SH-SY5Y (cell line): Measurements from ENCODE around the gene MOK.

Experiments used
- GATA2 ChIP-seq: IDR thresholded peaks from 2 replicates; pipeline ENCODE4 v1.6.1; 2011; ENCODE audit warnings: mild to moderate bottlenecking, low read depth, low read length
- GATA3 ChIP-seq: IDR thresholded peaks from 2 replicates; pipeline ENCODE4 v1.6.1; 2011; ENCODE audit warnings: low read depth, mild to moderate bottlenecking, low read length, moderate library complexity

The MOK gene

DNA sequence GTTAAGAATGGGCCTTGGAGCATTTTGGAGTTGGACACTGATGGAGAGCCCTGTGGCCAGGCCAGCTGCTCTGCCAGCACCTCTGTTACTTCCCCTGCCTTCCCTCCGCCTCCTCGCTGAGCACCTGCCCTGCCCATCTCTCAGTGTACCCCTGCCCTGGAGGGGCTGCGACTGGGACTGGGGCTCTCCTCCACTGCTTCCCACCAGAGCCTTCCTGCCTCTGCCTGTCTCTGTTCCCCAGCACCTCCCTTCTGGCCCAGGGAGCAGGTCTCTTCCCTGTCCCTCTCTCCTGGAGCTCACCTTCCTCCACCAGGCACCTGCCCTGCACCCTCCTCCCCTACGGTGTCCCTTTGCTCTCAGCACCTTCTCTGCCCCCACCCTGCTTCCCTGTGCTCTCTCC lies 103.2 kb downstream of the MOK start:
- no peak for TF ChIP-seq GATA2

DNA sequence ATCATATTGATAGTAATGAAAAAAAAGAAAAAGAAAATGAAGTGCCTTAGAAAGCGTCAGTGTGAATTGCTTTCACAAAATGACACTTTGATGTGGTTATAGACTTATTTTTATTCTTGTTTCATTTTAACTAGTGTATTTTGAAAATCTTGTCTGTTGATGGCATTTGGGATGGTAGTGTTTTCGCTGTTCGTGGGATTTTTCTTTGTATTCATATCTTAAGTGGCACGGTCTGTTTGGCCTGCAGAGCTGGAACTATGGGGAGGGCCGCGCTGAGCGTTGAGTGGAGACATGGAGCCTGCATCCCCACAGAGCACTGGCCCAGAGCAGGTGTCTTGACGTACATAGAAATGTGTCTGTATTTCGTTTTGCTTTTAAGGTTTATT lies 103.6 kb downstream of the MOK start:
- TF ChIP-seq GATA3 (no peak), GATA2 (no peak)

DNA sequence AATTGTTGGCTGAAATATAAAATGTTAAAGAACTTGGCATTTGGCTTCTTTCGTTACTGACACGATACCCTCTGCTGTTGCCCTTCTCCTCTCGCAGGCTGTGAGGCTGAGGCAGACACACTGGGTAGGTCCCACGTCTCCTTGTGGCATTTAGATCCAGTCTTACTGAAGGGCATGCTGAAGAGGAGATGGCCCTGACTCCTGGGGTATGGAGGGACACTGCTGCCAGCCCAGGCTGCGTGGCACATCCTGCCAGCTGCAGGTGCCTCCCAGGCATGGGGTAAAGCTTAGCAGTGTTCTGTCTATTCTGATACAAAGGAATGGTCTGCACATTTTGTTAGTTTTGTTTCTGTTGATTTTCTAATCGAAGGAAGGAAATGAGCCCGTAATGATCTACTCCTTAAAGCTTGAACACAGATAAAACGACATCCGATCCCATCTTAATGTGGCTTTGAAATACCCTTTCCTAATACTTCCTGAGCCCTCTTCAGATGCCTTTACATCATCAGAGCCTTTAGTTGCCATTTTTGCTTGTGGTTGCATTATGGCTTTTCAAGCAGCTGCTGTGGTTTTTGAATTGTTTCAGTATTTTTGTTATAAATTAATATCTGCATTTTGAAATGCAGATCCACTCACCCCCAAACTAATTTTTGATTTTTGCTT lies 104.1 kb downstream of the MOK start:
- TF ChIP-seq GATA2 (no peak), GATA3 (no peak)

DNA sequence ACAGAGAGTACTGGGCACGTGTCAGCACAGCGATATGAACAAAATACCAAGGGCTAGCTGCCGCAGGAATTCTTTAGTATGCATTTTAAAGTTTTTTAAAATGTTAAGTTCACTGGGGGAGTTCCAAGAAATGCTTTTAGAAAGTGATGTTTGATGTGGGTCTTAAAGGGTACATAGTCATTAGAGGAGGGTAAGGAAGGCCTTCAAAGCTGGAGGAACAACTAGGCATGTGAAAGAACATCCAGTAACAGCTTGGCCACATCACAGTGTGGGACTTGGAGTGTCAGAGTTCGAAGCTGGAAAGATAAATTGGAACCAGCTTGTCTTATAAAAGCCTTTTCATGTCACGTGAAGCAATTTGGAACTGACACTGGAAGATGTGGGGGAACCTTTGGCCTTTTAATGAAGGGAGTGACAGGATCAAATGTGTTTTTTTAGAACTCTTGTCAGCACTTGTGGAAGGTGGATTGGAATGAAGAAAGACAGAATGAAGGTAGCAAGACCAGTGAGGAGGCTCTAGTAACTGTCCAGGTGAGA lies 107.6 kb downstream of the MOK start:
- TF ChIP-seq GATA2 (no peak), GATA3 (no peak)

DNA sequence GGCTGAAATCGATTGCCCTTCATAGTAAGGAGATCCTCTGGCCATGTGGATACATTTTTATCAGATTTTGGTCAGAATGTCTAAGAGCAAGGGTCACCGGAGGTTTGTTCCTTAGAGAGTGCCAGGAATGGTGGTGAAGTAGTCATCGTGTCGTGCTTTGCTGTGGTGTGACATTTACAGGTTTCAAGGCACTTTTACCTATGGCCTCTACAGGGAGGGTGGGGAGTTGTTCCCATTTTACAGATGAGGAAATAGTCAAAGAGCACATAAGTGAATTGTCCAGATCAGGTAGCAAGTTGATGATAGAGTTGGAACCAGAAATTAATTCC lies 108.1 kb downstream of the MOK start:
- TF ChIP-seq GATA2 (no peak), GATA3 (no peak)

DNA sequence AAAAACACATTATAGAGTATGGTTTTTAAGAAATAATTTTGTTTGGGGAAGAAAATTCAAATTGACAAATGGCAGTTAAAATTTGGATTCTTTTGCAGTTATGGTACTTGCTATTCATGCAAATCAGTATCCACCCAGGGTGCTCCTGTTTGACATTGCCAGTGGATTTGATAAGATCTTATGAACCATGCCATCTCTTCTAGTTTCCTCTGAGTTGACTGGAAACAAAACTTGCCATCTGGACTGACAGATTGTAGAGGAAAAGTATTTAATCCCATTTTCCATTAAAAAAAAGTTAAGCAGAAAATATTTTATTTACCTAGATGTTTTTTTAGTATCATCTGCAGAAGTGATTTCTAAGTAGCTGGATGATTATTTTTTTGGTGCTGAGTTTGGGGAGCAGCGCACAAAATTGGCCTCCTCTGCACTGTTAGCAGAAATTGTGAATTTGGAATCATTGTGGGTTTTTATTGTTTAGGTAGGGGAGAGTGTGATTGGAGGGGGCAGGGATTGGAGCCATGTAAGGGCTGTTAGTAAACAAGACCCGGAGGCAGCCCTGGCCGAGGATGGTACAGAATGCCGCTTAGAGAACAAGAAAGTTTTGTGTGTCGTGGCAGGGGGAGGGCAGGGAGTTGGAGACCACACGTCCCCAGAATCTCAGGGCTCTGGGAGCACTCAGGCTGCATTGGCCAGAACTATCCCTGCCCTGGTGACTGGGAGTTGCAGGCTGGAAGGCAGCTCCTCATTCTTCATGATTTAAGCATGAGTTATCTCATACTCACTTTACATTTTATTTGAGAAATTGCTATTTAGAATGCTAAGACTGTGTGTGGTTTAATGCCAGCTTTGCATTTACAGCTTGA lies 108.7 kb downstream of the MOK start:
- TF ChIP-seq GATA3 (peak; percentile 49; the same call in 1 of the 2 replicates), GATA2 (peak; percentile 65; the same call in 1 of the 2 replicates)

DNA sequence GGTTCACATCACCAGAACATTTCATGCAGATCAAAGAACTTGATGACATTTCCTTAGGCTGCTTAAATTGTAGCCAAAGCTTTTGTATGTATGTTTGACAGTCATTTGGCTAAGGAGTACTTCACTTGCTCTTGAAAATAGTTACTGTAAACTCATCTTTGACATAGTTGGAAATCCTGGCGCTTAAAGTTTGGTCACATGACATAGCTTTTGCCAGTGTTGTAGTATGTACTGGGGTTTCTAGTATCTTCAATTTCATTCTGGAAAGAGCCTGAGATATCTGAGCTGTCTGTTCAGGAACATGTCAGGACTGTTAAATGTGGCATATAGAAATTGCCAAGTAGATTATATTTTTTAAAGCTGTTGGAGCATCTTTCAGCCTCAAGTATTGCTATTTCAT lies 109.5 kb downstream of the MOK start:
- TF ChIP-seq GATA3 (no peak), GATA2 (no peak)

DNA sequence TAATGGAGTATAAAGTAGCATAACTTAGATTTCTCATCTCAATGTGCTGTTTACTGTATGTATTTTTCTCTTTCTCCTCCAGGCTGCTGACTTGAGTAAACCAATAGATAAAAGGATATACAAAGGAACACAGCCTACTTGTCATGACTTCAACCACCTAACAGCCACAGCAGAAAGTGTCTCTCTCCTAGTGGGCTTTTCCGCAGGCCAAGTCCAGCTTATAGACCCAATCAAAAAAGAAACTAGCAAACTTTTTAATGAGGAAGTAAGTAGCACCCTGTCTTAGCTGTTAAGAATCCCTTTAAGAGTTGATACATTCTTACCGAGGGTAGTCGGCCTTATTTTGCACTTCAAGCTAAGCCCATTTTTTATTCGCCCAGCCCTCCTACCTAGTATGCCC lies 110.1 kb downstream of the MOK start:
- TF ChIP-seq GATA2 (no peak), GATA3 (no peak)

DNA sequence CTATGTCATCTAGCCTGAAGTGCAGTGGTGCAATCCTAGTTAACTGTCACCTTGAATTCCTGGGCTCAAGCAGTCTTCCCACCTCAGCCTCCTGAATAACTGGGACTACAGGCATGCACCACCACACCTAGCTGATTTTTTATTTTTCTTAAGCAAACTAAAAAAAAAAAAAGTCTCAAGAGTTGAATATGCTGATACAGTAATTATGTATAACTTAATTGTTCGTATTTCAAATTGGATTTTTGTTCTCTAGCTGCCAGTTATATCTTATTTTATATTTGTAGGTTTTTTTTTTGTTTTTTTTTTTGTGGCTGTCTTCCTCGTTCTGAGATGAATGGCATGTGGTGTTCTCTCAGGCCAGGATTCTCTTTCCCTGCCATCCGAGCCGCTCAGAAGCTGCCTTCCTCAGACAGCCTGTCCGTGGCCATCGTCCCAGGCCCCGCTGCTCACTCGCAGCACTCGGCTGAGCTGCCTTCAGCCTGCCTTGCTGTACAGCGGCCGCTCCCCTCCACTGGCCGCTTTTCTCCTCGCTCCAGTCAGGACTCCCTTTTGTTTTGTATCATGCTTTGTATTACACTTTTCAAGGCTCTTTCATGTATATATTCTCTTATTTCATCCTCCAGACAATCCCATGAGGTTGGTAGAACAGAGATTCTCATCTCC lies 112.0 kb downstream of the MOK start:
- TF ChIP-seq GATA3, result no peak
- TF ChIP-seq GATA2, result no peak

DNA sequence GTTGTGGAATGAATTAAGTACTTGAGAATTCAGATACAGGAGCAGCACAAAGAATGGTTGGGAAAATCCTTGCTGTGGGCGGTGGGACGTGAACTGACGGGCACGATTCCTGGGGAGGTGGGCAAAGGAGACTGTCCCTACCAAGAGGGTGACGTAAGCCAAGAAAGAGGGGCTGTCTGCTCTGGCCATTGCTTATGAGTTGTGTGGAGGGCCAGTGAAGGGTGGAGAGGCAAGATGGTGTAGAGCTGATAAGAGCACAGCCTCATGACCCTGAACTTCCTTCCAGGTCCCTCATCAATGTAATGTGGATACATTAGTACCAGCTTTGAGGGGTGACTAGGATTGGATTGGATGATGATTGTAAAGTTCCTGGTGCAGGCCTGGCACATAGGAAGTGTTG lies 115.1 kb downstream of the MOK start:
- no peak for TF ChIP-seq GATA3
- TF ChIP-seq GATA2, result peak; percentile 38; the same call in 1 of the 2 replicates

DNA sequence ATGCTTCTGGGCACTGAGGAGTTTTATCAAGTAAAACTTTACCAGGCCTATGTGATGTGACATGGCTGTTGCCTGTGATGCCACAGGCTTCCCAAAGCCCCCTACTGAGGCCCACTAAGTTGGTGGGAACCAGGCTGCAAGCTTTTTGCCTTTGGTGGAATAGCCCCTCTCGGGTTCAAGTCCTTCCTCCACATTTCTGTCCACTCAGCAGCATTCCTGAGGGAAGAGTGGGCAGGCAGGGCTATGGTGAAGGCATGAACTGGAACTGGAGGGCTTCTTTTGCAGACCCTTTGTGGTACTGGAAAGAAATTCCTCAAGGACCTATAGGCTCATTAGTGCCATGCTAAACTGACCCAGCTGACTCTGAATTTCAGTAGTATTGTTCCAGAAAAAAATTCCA lies 116.8 kb downstream of the MOK start:
- TF ChIP-seq GATA2 (no peak), GATA3 (no peak)

DNA sequence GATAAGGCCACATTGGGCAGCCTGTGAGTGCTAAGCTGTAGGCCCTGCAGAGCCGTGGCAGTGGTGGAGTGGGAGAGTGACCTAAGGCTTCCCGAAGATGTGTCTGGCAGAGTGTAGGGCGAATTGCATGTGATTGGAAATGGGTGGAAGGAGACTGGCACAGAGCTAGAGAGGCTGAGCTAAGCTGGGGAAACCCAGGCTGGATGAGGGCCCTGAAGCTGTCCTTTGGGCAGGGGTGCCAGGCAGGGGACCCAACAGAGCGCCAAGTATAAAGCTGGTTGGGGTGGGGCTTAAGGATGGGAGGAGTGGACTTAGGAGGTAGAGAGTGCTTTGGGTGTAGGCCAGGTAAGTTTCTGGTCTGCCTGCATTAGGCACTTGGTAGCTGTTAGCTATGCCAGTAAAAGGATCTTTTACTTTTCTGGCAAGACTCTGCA lies 117.4 kb downstream of the MOK start:
- no peak for TF ChIP-seq GATA3
- no peak for TF ChIP-seq GATA2

DNA sequence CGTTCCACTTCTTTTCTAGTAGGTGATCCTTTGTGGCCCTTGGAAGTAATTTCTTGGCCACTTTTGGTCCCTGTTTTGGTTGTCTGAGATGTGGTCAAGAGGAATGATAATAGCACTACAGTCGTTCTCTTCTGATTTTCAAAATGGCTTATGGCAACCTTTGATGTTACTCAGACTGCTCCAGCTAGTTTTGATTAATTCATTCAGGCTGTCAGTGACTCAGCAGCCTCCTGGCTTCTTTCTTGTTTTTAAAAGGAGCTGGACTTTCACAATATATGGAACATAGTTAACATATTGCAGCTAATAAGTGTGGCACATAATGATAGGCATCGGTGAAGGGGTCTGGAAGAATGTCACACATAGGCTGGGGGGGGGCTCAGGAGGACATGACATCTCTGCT lies 117.9 kb downstream of the MOK start:
- TF ChIP-seq GATA2 (no peak), GATA3 (no peak)

DNA sequence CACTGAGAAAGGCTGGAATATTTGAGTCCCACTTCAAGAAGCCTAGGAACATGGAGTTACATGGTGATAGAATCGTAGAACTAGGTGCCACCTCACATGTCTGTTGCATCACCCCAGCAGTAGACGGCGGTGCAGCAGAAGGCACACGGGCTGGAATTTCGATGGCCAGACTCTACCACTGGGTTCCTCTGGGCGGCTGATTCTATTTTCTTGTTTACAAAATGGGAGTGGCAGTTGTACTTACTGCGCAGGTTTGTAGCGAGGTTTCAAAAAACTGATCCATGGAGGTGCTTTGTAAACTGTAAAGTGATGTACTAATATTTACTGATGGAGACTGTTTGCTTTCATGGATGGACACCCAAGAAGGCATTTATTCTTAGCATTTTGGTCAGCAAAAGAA lies 119.6 kb downstream of the MOK start:
- TF ChIP-seq GATA2, result no peak
- TF ChIP-seq GATA3, result no peak

DNA sequence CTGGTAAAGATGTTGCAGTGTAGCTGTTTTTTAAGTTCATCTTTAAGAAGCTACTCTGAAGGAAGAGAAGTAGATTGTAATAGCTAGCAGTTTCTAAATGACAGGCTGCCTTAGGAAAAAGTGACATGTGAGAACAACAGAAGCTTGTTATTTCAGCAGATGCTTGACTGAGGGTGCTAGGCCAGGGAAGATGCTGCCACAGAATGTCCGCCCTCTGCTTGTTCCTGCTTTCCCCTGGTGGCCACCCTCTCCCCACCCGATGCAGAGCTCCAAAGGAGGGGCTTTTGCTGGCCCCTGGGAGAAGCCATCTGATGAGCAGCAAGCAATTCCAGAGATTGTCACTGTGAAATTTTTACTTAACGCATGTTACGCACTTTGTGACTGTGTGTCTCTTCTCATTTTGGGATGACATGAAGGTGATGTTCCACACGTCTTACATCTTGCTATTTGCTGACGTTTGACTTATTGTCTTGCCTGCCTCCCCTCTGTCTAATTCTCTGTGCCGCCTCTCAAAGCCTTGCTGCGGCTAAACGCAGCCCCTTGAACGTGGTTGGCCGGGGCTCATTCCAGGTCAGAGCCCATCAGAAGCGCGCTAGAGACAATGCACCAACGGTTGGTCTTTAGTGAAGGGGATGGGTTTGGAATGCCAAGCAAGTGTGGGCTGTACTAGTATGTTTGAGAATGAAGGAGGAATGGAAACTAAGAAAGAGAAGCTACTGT lies 120.5 kb downstream of the MOK start:
- no peak for TF ChIP-seq GATA3
- TF ChIP-seq GATA2, result no peak
